ENCODE data around the gene CTIF. TPM values are rescaled to one million over a fixed set of nuclear protein-coding genes. Genes with fewer than 3 reads are reported as not detected.

CTIF gene
- total and polyA plus RNA-seq, 2 experiments from 2014 or later: 22.1 to 27.9 TPM

- H3K27ac ChIP-seq: no peak overlapping the region
- no peaks in the 10 kb centered on the region for H3K27me3 ChIP-seq
- no peaks in the 10 kb centered on the region for H3K4me1 ChIP-seq (ENCODE audit: insufficient read depth)
- no peak overlapping the region for H2AFZ ChIP-seq
- H3K9me2 ChIP-seq (replicated peaks; ENCODE audit: insufficient read depth): no peaks in the 10 kb centered on the region
- no peaks in the 10 kb centered on the region for H3K9me3 ChIP-seq (ENCODE audit: low read depth)
- TF ChIP-seq CTCF (IDR thresholded peaks at IDR 0.05; ENCODE audit: poor library complexity): no peak
- no peak for TF ChIP-seq EZH2phosphoT487 (IDR thresholded peaks at IDR 0.05; ENCODE audit: low read depth, severe bottlenecking, unreplicated experiment)
- TF ChIP-seq EZH2 (IDR thresholded peaks at IDR 0.05; ENCODE audit: borderline replicate concordance): no peak
- H3K4me3 ChIP-seq: no peak overlapping the region
- H3K36me3 ChIP-seq (replicated peaks; ENCODE audit: insufficient read depth, low read depth): no peaks in the 10 kb centered on the region
- peaks cover 82% of the 10 kb centered on the region for H3K79me2 ChIP-seq
- DNase-seq (ENCODE audit: low spot score): no peak
- H4K20me1 ChIP-seq (ENCODE audit: insufficient read depth, poor library complexity, severe bottlenecking): peaks cover 13% of the 10 kb centered on the region
- no peak overlapping the region for H3K4me2 ChIP-seq
Measured at GRCh38 chr18:48555465-48555995, 16.7 kb downstream of the CTIF start.

- Histone ChIP-seq H3K79me2 (peaks cover 72% of the 10 kb centered on the region), H3K4me1 (ENCODE audit: insufficient read depth) (no peaks in the 10 kb centered on the region)
Measured at GRCh38 chr18:48557640-48558174, 18.9 kb downstream of the CTIF start.

DNA sequence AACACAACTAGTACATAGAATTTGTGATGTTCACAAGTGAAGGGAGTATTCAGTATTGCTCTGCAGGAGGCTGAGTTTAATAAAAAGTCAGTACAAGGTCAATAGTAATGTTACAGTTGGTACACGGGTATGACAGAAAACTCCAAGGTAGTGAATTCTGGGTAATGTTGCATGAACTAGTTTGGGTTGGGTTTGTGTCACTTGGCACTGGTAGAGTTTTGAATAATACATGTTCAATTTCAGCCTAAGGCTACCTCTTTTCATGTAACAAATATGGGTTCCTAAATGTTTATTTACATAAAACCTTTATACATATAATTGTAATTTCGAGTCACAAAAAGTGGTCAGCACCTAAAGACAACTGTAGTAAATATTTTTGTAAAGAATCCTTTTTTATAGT is 19.4 kb downstream of the CTIF start:
- WGBS (ENCODE audit: low lambda C conversion rate, missing lambda C conversion rate): 71% methylated on average over 2 of the region's 2 CpGs
- H3K9me3 ChIP-seq (ENCODE audit: low read depth): no peaks in the 10 kb centered on the region
- H3K9me2 ChIP-seq (replicated peaks; ENCODE audit: insufficient read depth): no peaks in the 10 kb centered on the region
- no peaks in the 10 kb centered on the region for H3K4me1 ChIP-seq (ENCODE audit: insufficient read depth)
- no peak overlapping the region for H3K4me3 ChIP-seq
- DNase-seq (ENCODE audit: low spot score): no peak
- no peaks in the 10 kb centered on the region for H3K36me3 ChIP-seq (replicated peaks; ENCODE audit: insufficient read depth, low read depth)
- TF ChIP-seq EZH2 (IDR thresholded peaks at IDR 0.05; ENCODE audit: borderline replicate concordance) (no peak), CTCF (IDR thresholded peaks at IDR 0.05; ENCODE audit: poor library complexity) (no peak), EZH2phosphoT487 (IDR thresholded peaks at IDR 0.05; ENCODE audit: low read depth, severe bottlenecking, unreplicated experiment) (no peak)
- H3K79me2 ChIP-seq: peaks cover 70% of the 10 kb centered on the region
- H3K4me2 ChIP-seq: no peak overlapping the region
- no peak overlapping the region for H2AFZ ChIP-seq
- peaks cover 22% of the 10 kb centered on the region for H4K20me1 ChIP-seq (ENCODE audit: insufficient read depth, poor library complexity, severe bottlenecking)
- no peaks in the 10 kb centered on the region for H3K27me3 ChIP-seq
- H3K27ac ChIP-seq: no peak overlapping the region

More at GRCh38 chr18:48557640-48558174, 18.9 kb downstream of the CTIF start:
- no peak for DNase-seq (ENCODE audit: low spot score)
- no peaks in the 10 kb centered on the region for H3K36me3 ChIP-seq (replicated peaks; ENCODE audit: insufficient read depth, low read depth)
- H2AFZ ChIP-seq: no peak overlapping the region
- TF ChIP-seq CTCF (IDR thresholded peaks at IDR 0.05; ENCODE audit: poor library complexity) (no peak), EZH2 (IDR thresholded peaks at IDR 0.05; ENCODE audit: borderline replicate concordance) (no peak), EZH2phosphoT487 (IDR thresholded peaks at IDR 0.05; ENCODE audit: low read depth, severe bottlenecking, unreplicated experiment) (no peak)
- WGBS (ENCODE audit: low lambda C conversion rate, missing lambda C conversion rate): 97% methylated on average over 2 of the region's 2 CpGs
- H3K27ac ChIP-seq: no peak overlapping the region
- peaks cover 20% of the 10 kb centered on the region for H4K20me1 ChIP-seq (ENCODE audit: insufficient read depth, poor library complexity, severe bottlenecking)
- H3K4me2 ChIP-seq: no peak overlapping the region
- H3K4me3 ChIP-seq: no peak overlapping the region
- H3K9me3 ChIP-seq (ENCODE audit: low read depth): no peaks in the 10 kb centered on the region
- no peaks in the 10 kb centered on the region for H3K9me2 ChIP-seq (replicated peaks; ENCODE audit: insufficient read depth)
- no peaks in the 10 kb centered on the region for H3K27me3 ChIP-seq

Measured in hepatocyte (in vitro differentiated cells).